Liver (tissue), 3 donors: Measurements from ENCODE around the gene KIF26B.

Experiments used
- TF ChIP-seq, protein P1 (sequence below): IDR thresholded peaks from 2 replicates; pipeline ENCODE4 v1.6.1; 2016; ENCODE audit warnings: antibody characterized with exemption
- TF ChIP-seq, protein P2 (sequence below): fragments of 150-350 bp; IDR thresholded peaks from 2 replicates; pipeline ENCODE4 v1.5.1; 2017; ENCODE audit warnings: improper control_type of control experiment, low read depth, low read length; ENCODE audit not compliant: missing input control
- donor health status: healthy.
- donor health status: healthy.

DNA sequence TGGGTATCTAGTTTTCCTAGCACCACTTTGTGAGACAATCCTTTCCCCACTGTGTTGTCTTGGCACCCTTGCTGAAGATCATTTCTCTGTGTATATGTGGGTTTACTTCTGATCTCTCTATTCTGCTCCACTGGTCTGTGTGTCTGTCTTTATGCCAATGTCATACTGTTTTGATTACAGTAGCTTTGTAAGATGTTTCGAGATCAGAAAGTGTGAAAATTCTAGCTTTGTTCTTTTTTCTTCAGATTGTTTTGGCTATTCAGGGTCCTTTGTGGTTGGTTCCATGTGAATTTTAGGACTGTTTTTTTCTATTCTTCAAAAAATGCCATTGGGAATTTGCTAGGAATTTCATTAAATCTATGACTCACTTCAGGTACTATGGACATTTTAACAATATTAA, 116.2 kb downstream of the KIF26B start:
- TF ChIP-seq, protein P1, sequence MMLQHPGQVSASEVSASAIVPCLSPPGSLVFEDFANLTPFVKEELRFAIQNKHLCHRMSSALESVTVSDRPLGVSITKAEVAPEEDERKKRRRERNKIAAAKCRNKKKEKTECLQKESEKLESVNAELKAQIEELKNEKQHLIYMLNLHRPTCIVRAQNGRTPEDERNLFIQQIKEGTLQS, result no peak
- TF ChIP-seq, protein P2, sequence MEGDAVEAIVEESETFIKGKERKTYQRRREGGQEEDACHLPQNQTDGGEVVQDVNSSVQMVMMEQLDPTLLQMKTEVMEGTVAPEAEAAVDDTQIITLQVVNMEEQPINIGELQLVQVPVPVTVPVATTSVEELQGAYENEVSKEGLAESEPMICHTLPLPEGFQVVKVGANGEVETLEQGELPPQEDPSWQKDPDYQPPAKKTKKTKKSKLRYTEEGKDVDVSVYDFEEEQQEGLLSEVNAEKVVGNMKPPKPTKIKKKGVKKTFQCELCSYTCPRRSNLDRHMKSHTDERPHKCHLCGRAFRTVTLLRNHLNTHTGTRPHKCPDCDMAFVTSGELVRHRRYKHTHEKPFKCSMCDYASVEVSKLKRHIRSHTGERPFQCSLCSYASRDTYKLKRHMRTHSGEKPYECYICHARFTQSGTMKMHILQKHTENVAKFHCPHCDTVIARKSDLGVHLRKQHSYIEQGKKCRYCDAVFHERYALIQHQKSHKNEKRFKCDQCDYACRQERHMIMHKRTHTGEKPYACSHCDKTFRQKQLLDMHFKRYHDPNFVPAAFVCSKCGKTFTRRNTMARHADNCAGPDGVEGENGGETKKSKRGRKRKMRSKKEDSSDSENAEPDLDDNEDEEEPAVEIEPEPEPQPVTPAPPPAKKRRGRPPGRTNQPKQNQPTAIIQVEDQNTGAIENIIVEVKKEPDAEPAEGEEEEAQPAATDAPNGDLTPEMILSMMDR, result no peak
